ENCODE measurements around the gene CSPG5. TPM values are rescaled to one million over a fixed set of nuclear protein-coding genes. Genes with fewer than 3 reads are reported as not detected.

The CSPG5 gene
- total RNA-seq, 4 donors from 2014 or later: 0.47 to 4.7 (median 1.2) TPM

DNA sequence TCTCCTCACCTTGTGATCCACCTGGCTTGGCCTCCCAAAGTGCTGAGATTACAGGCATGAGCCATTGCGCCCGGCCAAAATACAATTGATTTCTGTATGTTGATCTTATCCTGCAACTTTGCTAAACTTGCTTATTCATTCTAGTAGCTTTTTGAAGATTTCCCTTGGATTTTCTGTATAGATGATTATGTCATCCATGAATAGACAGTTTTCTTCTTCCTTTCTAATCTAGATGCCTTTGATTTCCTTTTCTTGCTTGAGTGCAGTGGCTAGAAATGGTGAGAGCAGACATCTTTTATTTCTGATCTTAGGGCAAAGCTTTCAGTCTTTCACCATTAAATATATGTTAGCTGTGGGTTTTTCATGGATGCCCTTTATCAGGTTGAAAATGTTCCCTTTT is 60.7 kb downstream of the CSPG5 start:
- DNase-seq (ENCODE audit: low spot score): no peak
- no peak for ATAC-seq (ENCODE audit: low FRiP score)
- TF ChIP-seq, protein P1, sequence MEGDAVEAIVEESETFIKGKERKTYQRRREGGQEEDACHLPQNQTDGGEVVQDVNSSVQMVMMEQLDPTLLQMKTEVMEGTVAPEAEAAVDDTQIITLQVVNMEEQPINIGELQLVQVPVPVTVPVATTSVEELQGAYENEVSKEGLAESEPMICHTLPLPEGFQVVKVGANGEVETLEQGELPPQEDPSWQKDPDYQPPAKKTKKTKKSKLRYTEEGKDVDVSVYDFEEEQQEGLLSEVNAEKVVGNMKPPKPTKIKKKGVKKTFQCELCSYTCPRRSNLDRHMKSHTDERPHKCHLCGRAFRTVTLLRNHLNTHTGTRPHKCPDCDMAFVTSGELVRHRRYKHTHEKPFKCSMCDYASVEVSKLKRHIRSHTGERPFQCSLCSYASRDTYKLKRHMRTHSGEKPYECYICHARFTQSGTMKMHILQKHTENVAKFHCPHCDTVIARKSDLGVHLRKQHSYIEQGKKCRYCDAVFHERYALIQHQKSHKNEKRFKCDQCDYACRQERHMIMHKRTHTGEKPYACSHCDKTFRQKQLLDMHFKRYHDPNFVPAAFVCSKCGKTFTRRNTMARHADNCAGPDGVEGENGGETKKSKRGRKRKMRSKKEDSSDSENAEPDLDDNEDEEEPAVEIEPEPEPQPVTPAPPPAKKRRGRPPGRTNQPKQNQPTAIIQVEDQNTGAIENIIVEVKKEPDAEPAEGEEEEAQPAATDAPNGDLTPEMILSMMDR (IDR thresholded peaks at IDR 0.05): no peak

DNA sequence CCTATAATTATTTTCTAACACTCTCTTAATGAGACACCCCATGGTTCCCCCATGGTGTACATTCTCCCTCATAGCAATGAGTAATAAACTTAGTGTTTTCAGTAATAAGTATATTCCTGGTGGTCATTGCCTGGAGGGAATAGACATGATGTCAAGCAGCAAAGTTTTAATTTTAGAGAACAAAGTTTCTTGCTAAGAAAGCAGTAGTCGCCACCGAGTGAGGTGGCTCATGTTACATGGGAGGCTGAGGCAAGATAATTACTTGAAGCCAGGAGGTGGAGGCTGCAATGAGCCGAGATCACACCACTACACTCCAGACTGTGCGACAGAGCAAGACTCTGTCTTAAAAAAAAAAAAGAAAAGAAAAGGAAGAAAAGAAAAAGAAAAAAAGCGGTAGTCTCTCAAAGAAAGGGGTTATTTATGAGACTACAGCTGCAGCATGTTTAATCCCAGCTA is 62.8 kb downstream of the CSPG5 start:
- TF ChIP-seq, protein P1 (IDR thresholded peaks at IDR 0.05): no peak
- DNase-seq (ENCODE audit: low spot score) (no peak), ATAC-seq (ENCODE audit: low FRiP score) (no peak)

DNA sequence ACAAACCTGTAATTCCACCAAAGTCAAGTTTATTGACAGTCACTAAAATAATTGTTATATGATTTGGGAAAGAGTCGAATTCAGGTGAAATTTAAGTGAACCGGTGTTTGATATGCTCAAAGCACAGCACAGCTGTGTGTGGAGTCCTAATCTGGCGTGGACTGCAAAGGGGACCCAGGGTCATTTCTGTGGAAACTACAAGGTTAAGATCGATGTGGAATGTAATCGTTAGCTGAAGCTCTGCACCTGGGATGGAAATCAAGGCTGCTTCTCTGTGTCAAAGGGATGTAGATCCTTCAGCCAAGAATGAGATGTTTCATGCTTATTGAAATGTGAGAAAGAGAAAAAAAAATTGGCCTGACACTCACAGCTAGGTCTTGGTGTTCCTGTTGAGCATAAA is 63.6 kb downstream of the CSPG5 start:
- DNase-seq (ENCODE audit: low spot score) (no peak), ATAC-seq (ENCODE audit: low FRiP score) (no peak)
- TF ChIP-seq, protein P1 (IDR thresholded peaks at IDR 0.05): no peak

DNA sequence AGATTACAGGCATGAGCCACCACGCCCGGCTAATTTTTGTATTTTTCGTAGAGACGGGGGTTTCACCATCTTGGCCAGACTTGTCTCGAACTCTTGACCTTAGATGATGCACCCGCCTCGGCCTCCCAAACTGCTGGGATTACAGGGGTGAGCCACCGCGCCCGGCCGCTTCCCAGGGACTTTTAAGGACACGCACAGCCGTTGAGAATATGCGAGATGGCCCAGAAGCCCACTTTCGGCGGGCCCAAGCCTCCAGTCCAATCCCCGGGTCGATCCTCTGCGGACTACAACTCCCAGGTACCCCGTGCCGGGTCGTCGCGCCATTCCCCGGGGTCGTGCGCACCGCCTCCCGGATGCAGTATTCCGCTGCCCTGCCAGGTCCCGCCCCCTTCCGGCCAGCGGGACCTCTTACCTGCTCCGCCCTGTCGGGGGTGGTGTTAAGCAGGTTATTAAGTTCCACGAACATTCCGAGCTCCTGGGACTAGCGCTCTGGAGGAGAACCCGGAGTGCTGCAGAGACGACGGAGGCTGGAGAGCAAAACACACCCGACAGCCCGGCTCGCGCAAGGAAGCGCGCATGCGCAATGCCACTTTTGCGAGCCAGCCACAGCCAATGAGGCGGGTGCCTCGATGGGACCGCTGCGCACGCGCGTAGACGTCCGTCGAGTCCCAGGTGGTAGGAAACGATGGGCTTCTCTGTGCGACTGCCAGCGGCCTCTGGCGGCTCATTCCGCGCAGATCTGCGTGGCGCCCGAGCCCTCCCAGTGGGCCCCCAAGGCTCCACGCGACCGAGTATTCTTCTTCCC is 65.3 kb downstream of the CSPG5 start, which contains the start of gene ELP6:
Gene ELP6, minus strand, starts transcription at position 588 of the 805 bp plus-strand sequence. Its CDS starts 122 bp downstream, at position 466.
- TF ChIP-seq, protein P1 (IDR thresholded peaks at IDR 0.05): no peak
- DNase-seq (ENCODE audit: low spot score): peak; percentile 89
- peak; percentile 99 for ATAC-seq (ENCODE audit: low FRiP score)

DNA sequence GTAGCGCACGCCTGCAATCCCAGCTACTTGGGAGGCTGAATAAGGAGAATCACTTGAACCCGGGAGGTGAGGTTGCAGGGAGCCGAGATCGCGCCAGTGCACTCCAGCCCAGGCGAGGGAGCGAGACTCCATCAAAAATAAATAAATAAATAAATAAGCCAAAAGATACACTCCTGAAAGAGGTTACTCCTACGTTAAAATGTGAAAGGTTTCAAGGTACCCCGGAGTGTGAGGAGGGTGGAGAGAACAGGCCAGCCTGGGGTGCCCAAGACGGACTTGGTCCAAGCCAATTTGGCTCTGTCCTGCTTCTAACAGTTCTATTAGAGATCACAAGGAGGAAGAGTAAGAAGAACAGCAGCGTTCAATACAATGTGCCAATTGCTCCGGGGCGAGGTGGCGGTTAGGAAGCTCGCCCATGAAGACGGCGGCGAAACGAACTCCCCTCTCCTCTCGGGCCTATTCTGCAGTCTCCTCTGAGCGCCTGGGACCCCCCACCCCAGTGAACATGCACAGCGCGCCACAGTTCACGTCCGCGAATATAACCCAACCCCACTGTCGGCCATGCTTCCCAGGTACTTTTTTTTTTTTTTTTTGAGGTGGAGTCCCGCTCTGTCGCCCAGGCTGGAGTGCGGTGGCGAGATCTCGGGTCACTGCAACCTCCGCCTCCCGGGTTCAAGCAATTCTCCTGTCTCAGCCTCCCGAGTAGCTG is 66.1 kb downstream of the CSPG5 start:
- DNase-seq (ENCODE audit: low spot score) (no peak), ATAC-seq (ENCODE audit: low FRiP score) (no peak)
- TF ChIP-seq, protein P1 (IDR thresholded peaks at IDR 0.05): no peak

Small RNA genes within 50 kb of the gene (small RNA-seq; reads per million reads assigned to genes)
- not detected for gene RN7SL870P

Other genes starting within 250 kb of the CSPG5 start
- 10 to 100 TPM; 14.0 to 61.0 (median 30.2) TPM for gene PTPN23, start 197.8 kb downstream of the CSPG5 start, total RNA-seq
- 10 to 100 TPM; 57.7 to 83.2 (median 78.7) TPM for gene SCAP, start 102.9 kb downstream of the CSPG5 start, total RNA-seq
- gene ELP6, start 65.2 kb downstream of the CSPG5 start, total RNA-seq: 10 to 100 TPM; 14.8 to 31.2 (median 23.8) TPM
- gene SMARCC1, start 203.0 kb upstream of the CSPG5 start, total RNA-seq: 10 to 100 TPM; 21.3 to 43.4 (median 32.2) TPM
- gene DHX30, start 224.3 kb upstream of the CSPG5 start, total RNA-seq: 10 to 100 TPM; 43.4 to 91.7 (median 51.5) TPM

Measured in omental fat pad (tissue), 4 donors.